Calu3 (cell line): ENCODE results near the gene ZBTB12. TPM values are rescaled to one million over a fixed set of nuclear protein-coding genes. Genes with fewer than 3 reads are reported as not detected.

Experiments
- BruUV-seq: library from RNA; stranded (reverse); fragments of 400-500 nt; replicated peaks from 2 replicates; lab custom pipeline; 2021; lab: Mats Ljungman, UMichigan
- CTCF ChIA-PET: fragments of 300-600 bp; sonication (Branson Sonifier 250); formaldehyde crosslinking; loops from one replicate; lab custom pipeline; 2022; ENCODE audit warnings: antibody characterized with exemption; lab: Charles Lee
- DNase-seq: peaks from one replicate; pipeline ENCODE4 v3.0.0; 2022
- H3K27ac Mint-ChIP-seq: one replicate; pipeline ENCODE4 v1.8.0; 2022; ENCODE audit warnings: mixed read lengths; ENCODE audit not compliant: unreplicated experiment
- H3K27me3 Mint-ChIP-seq: one replicate; pipeline ENCODE4 v1.8.0; 2022; ENCODE audit warnings: mixed read lengths; ENCODE audit not compliant: unreplicated experiment
- H3K36me3 Mint-ChIP-seq: one replicate; pipeline ENCODE4 v1.8.0; 2022; ENCODE audit warnings: mild to moderate bottlenecking, moderate library complexity, mixed read lengths; ENCODE audit not compliant: insufficient read depth, unreplicated experiment
- H3K4me1 Mint-ChIP-seq: one replicate; pipeline ENCODE4 v1.8.0; 2022; ENCODE audit warnings: mild to moderate bottlenecking, low read depth, mixed read lengths; ENCODE audit not compliant: unreplicated experiment
- H3K4me3 Mint-ChIP-seq: one replicate; pipeline ENCODE4 v1.8.0; 2022; ENCODE audit warnings: mild to moderate bottlenecking, low read depth, moderate library complexity, mixed read lengths; ENCODE audit not compliant: unreplicated experiment
- H3K9me3 Mint-ChIP-seq: one replicate; pipeline ENCODE4 v1.8.0; 2022; ENCODE audit warnings: low read depth, mixed read lengths; ENCODE audit not compliant: unreplicated experiment
- intact Hi-C: fragments of 100-400 bp; cut with micrococcal nuclease; formaldehyde crosslinking; loops from one replicate; pipeline ENCODE4 v1.10.0; 2022; ENCODE audit not compliant: unreplicated experiment
- total RNA-seq: library from RNA; stranded (reverse); gene quantifications from 2 replicates; pipeline ENCODE4 v1.2.3, GENCODE V29; 2022
- TF ChIP-seq, protein P1 (sequence below): fragments of 200-600 bp; IDR thresholded peaks from one replicate; pipeline ENCODE4 v1.8.0; 2022; ENCODE audit warnings: antibody characterized with exemption; ENCODE audit not compliant: unreplicated experiment

Gene ZBTB12
- total RNA-seq, 1 experiment from 2014 or later: 28.1 TPM

DNA sequence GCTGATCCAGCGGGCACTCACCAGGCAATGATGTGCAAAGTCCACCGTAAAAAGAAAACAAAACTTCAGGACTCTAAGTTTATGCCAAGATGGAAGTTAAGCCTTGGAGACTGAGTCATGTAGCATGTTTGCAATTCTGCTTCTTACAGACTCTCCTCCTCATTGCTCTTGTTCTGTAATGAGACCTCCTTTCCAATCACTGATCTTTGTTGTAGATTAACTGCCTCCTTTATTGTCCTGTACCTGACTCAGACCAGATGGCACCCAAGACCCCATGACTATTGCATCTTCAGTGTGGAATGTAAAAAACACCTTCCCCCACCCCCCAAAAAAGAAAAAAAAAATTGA lies 50.4 kb downstream of the ZBTB12 start:
- H3K4me1 Mint-ChIP-seq: peaks cover 12% of the 10 kb centered on the region
- H3K9me3 Mint-ChIP-seq: no peaks in the 10 kb centered on the region
- intact Hi-C loops: no loop called here
- TF ChIP-seq, protein P1, sequence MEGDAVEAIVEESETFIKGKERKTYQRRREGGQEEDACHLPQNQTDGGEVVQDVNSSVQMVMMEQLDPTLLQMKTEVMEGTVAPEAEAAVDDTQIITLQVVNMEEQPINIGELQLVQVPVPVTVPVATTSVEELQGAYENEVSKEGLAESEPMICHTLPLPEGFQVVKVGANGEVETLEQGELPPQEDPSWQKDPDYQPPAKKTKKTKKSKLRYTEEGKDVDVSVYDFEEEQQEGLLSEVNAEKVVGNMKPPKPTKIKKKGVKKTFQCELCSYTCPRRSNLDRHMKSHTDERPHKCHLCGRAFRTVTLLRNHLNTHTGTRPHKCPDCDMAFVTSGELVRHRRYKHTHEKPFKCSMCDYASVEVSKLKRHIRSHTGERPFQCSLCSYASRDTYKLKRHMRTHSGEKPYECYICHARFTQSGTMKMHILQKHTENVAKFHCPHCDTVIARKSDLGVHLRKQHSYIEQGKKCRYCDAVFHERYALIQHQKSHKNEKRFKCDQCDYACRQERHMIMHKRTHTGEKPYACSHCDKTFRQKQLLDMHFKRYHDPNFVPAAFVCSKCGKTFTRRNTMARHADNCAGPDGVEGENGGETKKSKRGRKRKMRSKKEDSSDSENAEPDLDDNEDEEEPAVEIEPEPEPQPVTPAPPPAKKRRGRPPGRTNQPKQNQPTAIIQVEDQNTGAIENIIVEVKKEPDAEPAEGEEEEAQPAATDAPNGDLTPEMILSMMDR: no peak
- no peak for DNase-seq
- CTCF ChIA-PET: no interaction called here
- no peaks in the 10 kb centered on the region for H3K27me3 Mint-ChIP-seq
- H3K4me3 Mint-ChIP-seq: no peak overlapping the region
- no TSS peak for BruUV-seq
- peak overlapping the region; percentile 1 for H3K27ac Mint-ChIP-seq
- H3K36me3 Mint-ChIP-seq: peaks cover 14% of the 10 kb centered on the region

DNA sequence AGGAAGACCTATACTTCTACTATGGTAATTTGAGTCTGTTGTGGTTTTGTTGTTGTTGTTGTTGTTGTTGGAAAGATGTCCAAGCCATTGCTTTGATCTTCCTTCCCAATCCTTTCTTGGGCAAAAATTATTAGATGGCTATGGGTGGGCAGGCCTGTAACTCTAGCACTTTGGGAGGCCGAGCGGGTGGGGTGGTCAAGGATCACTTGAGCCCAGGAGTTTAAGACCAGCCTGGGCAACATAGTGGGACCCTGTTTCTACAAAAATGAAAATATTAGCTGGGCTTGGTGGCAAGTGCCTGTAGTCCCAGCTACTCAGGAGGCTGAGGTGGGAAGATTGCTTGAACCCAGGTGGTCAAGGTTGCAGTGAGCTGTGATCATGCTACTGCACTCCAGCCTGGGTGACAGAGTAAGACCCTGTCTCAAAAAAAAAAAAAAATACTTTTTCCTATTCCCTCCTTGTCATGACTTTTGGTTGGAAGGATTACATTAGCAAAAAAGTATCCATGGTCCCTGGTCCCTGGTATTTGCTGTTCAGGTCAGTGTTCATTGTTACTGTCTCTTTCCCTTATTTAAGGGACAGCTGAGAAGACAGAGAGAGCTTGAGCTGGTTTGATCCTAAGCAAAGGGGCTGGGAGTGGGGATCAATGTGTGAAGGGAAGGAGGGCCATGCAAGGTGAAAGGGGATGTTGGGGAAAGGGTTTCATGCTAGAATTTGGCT lies 51.0 kb downstream of the ZBTB12 start:
- CTCF ChIA-PET: no interaction called here
- Mint-ChIP-seq H3K9me3 (no peaks in the 10 kb centered on the region), H3K27ac (no peak overlapping the region), H3K36me3 (peaks cover 15% of the 10 kb centered on the region), H3K27me3 (no peaks in the 10 kb centered on the region), H3K4me1 (peaks cover 12% of the 10 kb centered on the region), H3K4me3 (no peak overlapping the region)
- DNase-seq: no peak
- BruUV-seq: no TSS peak
- intact Hi-C loops: no loop called here
- TF ChIP-seq, protein P1: no peak

Other genes with a start within 250 kb of the ZBTB12 start
- 617 and 663 TPM in 2 replicates for gene BAG6, start 249.4 kb downstream of the ZBTB12 start, total RNA-seq
- 2.6 and 3.6 TPM in 2 replicates for gene APOM, start 246.2 kb downstream of the ZBTB12 start, total RNA-seq
- gene C6orf47, start 241.3 kb downstream of the ZBTB12 start, total RNA-seq: 40.3 and 42.9 TPM in 2 replicates
- gene GPANK1, start 237.1 kb downstream of the ZBTB12 start, total RNA-seq: 32.2 and 35.6 TPM in 2 replicates
- gene CSNK2B, start 236.0 kb downstream of the ZBTB12 start, total RNA-seq: 337 and 357 TPM in 2 replicates
- gene LY6G5B, start 232.1 kb downstream of the ZBTB12 start, total RNA-seq: 44.6 and 45.1 TPM in 2 replicates
- gene LY6G5C, start 221.0 kb downstream of the ZBTB12 start, total RNA-seq: 4.9 and 5.4 TPM in 2 replicates
- 89.9 and 99.1 TPM in 2 replicates for gene ABHD16A, start 198.8 kb downstream of the ZBTB12 start, total RNA-seq
- gene LY6G6F, start 195.2 kb downstream of the ZBTB12 start, total RNA-seq: not detected in 2 replicates
- not detected in 2 replicates for gene LY6G6D, start 186.7 kb downstream of the ZBTB12 start, total RNA-seq
- gene LY6G6C, start 180.3 kb downstream of the ZBTB12 start, total RNA-seq: 1.0 TPM in 1 of 2 replicates, not detected in the other
- gene MPIG6B, start 178.7 kb downstream of the ZBTB12 start, total RNA-seq: not detected in 2 replicates
- gene DDAH2, start 172.8 kb downstream of the ZBTB12 start, total RNA-seq: 81.4 and 89.6 TPM in 2 replicates
- gene CLIC1, start 165.6 kb downstream of the ZBTB12 start, total RNA-seq: 943 and 1,109 TPM in 2 replicates
- gene MSH5, start 162.1 kb downstream of the ZBTB12 start, total RNA-seq: 156 and 176 TPM in 2 replicates
- gene SAPCD1, start 139.4 kb downstream of the ZBTB12 start, total RNA-seq: 26.6 and 30.3 TPM in 2 replicates
- gene VWA7, start 124.8 kb downstream of the ZBTB12 start, total RNA-seq: 22.1 and 37.6 TPM in 2 replicates
- gene VARS1, start 106.3 kb downstream of the ZBTB12 start, total RNA-seq: 316 and 331 TPM in 2 replicates
- gene LSM2, start 95.1 kb downstream of the ZBTB12 start, total RNA-seq: 126 and 144 TPM in 2 replicates
- gene HSPA1L, start 86.8 kb downstream of the ZBTB12 start, total RNA-seq: 4.2 and 4.3 TPM in 2 replicates
- gene HSPA1A, start 86.5 kb downstream of the ZBTB12 start, total RNA-seq: 1,238 and 1,263 TPM in 2 replicates
- 687 and 705 TPM in 2 replicates for gene HSPA1B, start 74.3 kb downstream of the ZBTB12 start, total RNA-seq
- 133 and 159 TPM in 2 replicates for gene NEU1, start 39.3 kb downstream of the ZBTB12 start, total RNA-seq
- 185 and 238 TPM in 2 replicates for gene SLC44A4, start 23.1 kb downstream of the ZBTB12 start, total RNA-seq
- 131 and 138 TPM in 2 replicates for gene EHMT2, start 4.4 kb downstream of the ZBTB12 start, total RNA-seq
- gene C2, start 25.6 kb upstream of the ZBTB12 start, total RNA-seq: 5.0 and 6.3 TPM in 2 replicates
- 944 and 1,205 TPM in 2 replicates for gene CFB, start 44.0 kb upstream of the ZBTB12 start, total RNA-seq
- 141 and 157 TPM in 2 replicates for gene NELFE, start 56.9 kb upstream of the ZBTB12 start, total RNA-seq
- 182 and 201 TPM in 2 replicates for gene SKIC2, start 57.1 kb upstream of the ZBTB12 start, total RNA-seq
- gene DXO, start 70.1 kb upstream of the ZBTB12 start, total RNA-seq: 40.9 and 43.6 TPM in 2 replicates
- gene C4A, start 80.0 kb upstream of the ZBTB12 start, total RNA-seq: 13.1 and 20.8 TPM in 2 replicates
- gene C4B, start 112.7 kb upstream of the ZBTB12 start, total RNA-seq: 7.8 and 13.4 TPM in 2 replicates
- 0.76 and 0.78 TPM in 2 replicates for gene CYP21A2, start 136.3 kb upstream of the ZBTB12 start, total RNA-seq
- 10.6 and 11.3 TPM in 2 replicates for gene TNXB, start 207.3 kb upstream of the ZBTB12 start, total RNA-seq
- gene ATF6B, start 226.2 kb upstream of the ZBTB12 start, total RNA-seq: 185 and 196 TPM in 2 replicates
- 13.8 and 15.6 TPM in 2 replicates for gene FKBPL, start 228.2 kb upstream of the ZBTB12 start, total RNA-seq
- gene PRRT1, start 249.9 kb upstream of the ZBTB12 start, total RNA-seq: 1.7 and 2.9 TPM in 2 replicates